DMS114 treated with DMSO at 0.1 percent for 48 hours (cell line): ENCODE results near the gene CST6.

ENCODE experiments used
- DNase-seq: peaks from one replicate; lab custom pipeline; 2025; ENCODE audit not compliant: unreplicated experiment; lab: John Stamatoyannopoulos, UW

Gene CST6

DNA sequence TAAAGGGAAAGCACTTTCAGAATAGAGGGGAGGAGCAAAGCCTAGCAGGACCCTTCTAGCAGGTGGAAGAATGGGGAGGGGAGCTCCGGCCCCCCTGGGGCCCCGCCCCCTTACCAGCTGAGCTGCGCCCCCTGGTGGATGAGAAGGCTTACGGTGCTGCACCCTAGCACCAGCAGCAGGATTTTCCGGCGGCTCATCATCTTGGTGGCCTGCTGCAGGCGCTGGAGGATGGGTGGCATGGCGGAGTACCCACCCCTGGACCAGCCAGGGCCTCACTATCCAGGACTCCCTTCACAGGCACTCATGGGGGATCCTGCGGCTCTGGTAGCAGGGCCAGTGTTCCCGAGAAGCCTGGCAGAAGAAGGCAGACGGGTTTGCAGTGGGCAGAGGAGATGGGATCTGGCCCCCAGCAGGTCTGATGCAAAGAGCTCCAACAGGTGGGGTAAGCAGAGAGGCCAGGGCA, 33.4 kb downstream of the CST6 start:
- peak; percentile 53 for DNase-seq

- no peak for DNase-seq
Measured at GRCh38 chr11:66046901-66047300, 35.1 kb downstream of the CST6 start.

DNA sequence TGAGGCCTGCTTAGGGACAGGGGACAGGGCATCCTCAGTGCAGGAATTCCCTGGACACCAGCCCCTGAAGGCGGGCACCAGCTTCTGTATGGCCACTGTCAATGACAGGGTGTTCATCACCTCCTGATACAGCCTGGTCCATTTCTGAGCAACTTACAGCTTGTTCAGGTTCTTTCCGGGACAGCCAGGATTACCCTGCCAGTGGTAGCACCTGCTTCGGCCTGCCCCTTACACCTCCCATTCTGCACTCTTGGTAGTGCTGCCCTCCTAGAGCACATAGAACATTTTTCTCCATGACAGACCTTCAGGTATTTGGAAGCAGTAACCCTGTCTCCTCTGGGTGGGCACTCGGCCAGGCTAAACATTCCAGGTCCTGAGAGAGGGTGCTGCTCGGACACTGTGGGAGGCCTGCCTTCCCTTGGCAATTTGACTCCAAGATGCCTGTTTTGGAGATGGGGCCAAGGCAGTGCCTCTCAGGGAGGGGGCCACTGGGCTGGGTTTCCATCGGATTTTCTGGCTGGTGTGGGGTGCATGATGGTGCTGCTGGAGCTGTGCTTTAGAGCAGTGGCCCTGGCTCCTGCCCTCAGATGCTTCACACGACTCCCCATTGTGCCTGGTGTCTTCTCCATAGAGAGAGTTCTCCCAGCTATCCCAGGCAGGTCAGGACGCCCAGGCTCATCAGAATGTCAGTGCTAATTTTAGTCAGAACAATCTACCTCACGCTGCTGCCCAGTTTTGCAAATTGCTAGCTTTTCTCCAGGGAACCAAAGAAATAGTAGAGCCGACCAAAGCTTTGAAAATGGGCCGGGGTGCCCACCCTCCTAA, 35.9 kb downstream of the CST6 start:
- no peak for DNase-seq

DNA sequence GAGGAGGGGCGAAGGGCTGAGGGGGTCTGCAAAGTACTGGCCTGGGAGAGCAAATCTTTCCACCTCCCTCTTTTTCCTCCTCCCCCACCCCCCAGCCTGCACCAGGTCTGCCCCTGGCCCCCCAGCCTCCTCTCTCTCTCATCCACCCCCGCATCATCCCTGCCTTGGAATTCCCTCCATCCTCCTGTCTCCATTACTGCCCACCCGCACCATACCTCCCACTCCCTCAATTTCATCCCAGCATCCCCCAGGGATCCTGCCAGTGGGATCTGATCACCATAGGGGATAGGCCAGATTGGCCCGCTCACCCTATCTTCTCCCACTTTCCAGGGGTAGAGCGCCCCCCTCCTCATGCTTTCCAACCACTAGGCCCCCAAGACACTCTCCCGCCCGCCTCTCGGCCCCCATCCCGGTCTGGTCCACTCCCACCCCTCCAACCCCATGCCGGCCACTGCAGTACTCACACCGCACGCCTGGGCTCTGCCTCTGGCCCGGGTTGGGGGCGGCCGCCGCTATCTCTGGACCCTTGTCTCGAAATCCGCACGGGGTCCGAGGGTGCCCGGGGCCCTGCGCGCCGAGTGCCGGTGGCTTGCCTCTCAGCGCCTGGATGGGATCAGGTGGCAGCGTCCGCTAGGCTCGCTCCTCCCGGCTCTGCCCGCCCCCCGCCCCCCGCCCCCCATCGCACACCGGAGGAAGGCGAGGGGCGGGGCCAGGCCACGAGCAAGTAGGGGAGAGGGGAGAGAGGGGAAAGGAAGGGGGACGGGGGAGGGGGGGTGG, 36.9 kb downstream of the CST6 start, which contains the start of gene GAL3ST3:
TSS of gene GAL3ST3 (minus strand) at position 615 of the 777 bp plus-strand sequence. CDS start 3,746 bp downstream, outside the sequence.
- DNase-seq = no peak

- DNase-seq = no peak
Measured at GRCh38 chr11:66050581-66051231, 38.9 kb downstream of the CST6 start.

DNA sequence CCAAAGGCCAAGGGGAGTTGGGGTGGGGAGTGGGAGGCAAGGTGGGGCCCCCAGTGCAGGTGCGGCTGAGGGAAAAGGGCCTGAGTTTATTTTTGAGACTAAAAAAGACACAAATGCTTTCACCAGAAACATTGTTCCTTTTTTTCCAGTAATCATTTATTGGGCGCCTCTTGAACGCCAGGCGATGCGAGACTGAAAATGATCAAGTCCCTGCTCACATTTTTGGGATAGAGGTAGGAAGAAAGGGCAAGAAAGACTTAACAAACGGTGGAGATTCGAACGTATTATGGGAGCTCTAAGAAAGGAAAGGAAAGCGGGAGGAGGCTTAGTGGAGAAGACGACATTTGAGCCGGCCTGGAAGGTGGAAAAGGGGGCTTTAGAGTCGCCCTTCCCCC, 39.6 kb downstream of the CST6 start:
- no peak for DNase-seq

DNA sequence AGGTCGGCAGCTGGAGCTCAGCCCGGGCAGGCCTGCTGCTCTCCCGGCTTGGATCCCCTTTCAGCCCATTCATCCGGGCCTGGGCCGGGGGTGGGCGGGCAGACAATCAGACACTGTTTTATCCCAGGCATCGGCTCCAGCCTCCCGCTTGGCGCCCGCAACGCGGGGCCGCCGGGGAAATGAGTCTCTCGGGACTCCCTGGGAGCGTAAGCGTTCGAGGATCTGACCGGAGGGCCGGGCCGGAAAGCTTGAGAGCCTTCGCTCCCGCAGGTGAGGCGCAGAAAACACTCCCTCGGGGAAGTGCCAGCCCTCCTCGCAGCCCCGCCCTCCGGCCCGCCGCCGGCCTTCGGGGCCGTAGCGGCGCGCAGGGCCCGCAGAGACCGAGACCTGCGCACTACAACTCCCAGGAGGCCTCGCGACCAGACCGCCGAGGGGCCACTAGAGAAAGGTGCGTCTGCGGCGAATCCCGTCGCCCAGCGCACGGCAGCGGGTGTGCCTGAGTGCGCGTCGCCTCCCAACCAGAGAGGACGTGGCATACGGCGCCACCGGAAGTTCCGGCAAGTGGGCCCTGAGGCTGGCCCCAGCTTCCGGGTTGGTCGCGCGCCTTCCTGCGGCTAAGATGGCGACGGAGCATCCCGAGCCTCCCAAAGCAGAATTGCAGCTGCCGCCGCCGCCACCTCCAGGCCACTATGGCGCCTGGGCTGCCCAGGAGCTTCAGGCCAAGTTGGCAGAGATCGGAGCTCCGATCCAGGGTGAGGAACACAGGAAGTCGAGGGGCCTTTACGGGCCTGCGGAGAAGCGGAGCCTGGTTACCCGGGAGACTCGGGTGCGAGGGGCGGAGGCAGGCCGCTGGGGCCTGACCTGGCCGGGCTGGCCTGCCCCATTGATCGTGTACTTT, 40.2 kb downstream of the CST6 start, which contains the start of gene SF3B2:
TSS of gene SF3B2 (plus strand) at position 599 of the 898 bp plus-strand sequence. CDS start at position 620, 21 bp downstream.
- peak; percentile 97 for DNase-seq

GRCh38 chr11:66052664-66052982, 40.8 kb downstream of the CST6 start:
- DNase-seq = no peak

- DNase-seq = no peak
Measured at GRCh38 chr11:66055021-66055420, 43.2 kb downstream of the CST6 start.

DNA sequence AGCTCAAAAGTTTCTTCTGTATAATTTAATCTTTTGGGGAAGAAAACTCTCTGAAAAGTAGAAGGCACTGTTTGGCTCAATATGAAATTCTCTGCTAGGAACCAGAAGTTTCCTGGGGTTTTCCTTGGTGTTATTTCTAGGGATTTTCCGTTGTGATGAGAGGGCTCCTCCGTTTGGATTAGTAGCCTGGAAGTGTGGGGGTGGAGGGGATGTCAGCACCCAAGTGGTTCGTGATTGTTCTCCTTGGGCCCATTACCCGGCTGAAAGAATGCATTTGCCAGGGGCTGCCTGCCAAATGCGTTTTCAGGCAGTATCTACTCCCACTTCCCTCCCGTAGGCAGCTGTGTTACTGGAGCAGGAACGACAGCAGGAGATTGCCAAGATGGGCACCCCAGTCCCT, 44.7 kb downstream of the CST6 start:
- DNase-seq = no peak

DNA sequence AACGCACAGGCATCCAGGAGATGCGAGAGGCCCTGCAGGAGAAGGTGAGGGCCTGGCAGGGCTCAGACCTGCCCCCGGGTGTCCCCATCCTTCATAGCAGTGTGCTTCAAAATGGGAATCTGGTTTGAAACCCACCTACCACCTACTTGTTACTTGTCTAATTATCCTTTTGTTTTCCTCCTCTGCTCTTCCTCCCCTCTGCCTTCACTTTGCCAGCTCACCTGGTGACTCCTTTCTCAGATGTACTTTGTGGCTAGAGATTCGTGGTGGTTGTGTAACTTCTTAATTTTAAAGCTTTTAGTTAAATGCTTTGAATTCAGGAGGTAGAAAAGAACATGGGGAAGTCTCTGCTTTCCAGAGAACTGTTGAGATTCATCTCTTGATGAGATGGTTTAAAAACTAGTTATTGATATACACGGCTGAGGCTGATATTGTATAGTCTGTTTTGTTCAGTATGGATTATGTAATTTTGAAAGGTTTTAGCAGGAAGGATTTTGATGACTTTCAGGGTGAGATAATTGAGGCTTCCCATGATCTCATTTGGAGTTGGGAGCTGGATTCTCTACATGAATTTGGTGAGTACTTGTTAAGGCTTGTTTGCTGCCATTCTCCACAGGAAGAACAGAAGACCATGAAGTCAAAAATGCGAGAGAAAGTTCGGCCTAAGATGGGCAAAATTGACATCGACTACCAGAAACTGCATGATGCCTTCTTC, 48.3 kb downstream of the CST6 start:
- no peak for DNase-seq

DNA sequence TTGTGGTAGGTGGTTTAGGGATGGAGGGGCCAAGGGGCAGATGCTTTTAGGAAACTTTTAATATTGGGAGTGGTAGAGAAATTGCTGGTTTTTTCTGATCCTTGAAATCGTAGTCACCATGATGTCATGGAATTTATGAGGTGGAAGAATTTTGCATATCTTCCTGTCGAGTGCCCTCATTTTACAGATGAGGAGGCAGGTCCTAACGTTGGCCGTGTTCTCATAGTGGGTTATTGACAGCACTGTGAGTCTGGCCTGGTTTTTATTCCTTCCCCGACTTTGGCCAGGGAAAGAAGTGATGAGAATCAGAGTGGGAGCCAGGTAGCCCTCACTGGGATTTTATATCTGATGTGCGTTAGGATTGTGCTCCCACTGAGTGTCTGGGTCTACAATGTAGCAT, 49.5 kb downstream of the CST6 start:
- no peak for DNase-seq

DNA sequence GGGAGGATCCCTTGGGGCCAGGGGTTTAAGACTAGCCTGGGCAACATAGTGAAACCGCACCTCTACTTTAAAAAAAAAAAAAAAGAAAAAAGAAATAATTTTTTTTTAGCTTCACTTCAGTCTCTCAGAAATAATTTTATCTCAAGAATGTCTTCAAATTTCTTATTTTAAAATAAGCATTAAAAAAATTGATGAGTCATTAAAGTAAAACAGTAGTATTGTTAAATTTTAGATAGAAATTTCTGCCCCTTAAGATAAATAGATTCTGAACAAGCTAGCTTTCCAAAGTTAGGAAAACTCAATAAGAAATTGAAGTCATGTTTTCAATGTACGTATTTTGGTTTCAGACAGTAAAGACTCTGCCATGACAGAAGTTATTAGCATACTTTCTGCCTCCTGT, 50.6 kb downstream of the CST6 start:
- no peak for DNase-seq
